ENCODE measurements around the gene MARCHF11.

GRCh38 chr5:16104961-16105360 is 74.6 kb downstream of the MARCHF11 start:
- TF ChIP-seq POLR2A (IDR thresholded peaks at IDR 0.05) (no peak), CTCF (IDR thresholded peaks at IDR 0.05) (no peak)
